Keratinocyte (primary cell): ENCODE measurements around the gene ATP7B. TPM values are rescaled to one million over a fixed set of nuclear protein-coding genes. Genes with fewer than 3 reads are reported as not detected.

ENCODE experiments used
- DNase-seq: peaks from one replicate; pipeline ENCODE4 v3.0.0-alpha.2; 2011; ENCODE audit warnings: low read depth, missing footprints, low spot score
- FAIRE-seq: peaks from 2 replicates; lab custom pipeline; 2011; peaks lifted over from hg19 to GRCh38; lab: Jason Lieb, UNC
- H2AFZ ChIP-seq: 2 replicates; pipeline ENCODE4 v1.6.0; 2012; ENCODE audit warnings: low read length, control low read depth, inconsistent platforms; ENCODE audit not compliant: control insufficient read depth
- H3K27ac ChIP-seq: 2 replicates; pipeline ENCODE4 v1.5.1; 2011; ENCODE audit warnings: low read length; ENCODE audit not compliant: control insufficient read depth, insufficient read depth
- H3K27me3 ChIP-seq: 3 replicates; pipeline ENCODE4 v1.6.0; 2011; ENCODE audit warnings: low read length; ENCODE audit not compliant: control insufficient read depth, insufficient read depth; ENCODE audit errors: extremely low read depth
- H3K36me3 ChIP-seq, 2 experiments: 2 replicates in 1 of 2; 3 replicates in 1 of 2; pipeline ENCODE4 v1.5.1; 2011; ENCODE audit warnings: low read length in 2 of 2, mild to moderate bottlenecking in 1 of 2; ENCODE audit not compliant: control insufficient read depth in 2 of 2, insufficient read depth in 2 of 2; ENCODE audit errors: extremely low read depth in 1 of 2
- H3K4me1 ChIP-seq: 3 replicates; pipeline ENCODE4 v1.5.1; 2011; ENCODE audit warnings: low read length; ENCODE audit not compliant: control insufficient read depth, insufficient read depth; ENCODE audit errors: extremely low read depth
- H3K4me2 ChIP-seq: 3 replicates; pipeline ENCODE4 v1.6.0; 2011; ENCODE audit warnings: low read depth, low read length; ENCODE audit not compliant: control insufficient read depth, insufficient read depth; ENCODE audit errors: extremely low read depth
- H3K4me3 ChIP-seq, 3 experiments: fragments of 200-600 bp in 1 of 3; sonication (generic) in 1 of 3; 2 replicates in 2 of 3; 3 replicates in 1 of 3; pipeline ENCODE4 v1.5.1; 2011 to 2016; ENCODE audit warnings: low read length in 3 of 3, mild to moderate bottlenecking in 3 of 3, control low read depth in 2 of 3, inconsistent platforms in 1 of 3, low read depth in 1 of 3, mixed read lengths in 1 of 3, mixed run types in 1 of 3, moderate library complexity in 1 of 3; ENCODE audit not compliant: control insufficient read depth in 2 of 3, insufficient read depth in 2 of 3; ENCODE audit errors: extremely low read depth in 1 of 3
- H3K79me2 ChIP-seq: 2 replicates; pipeline ENCODE4 v1.6.0; 2012; ENCODE audit warnings: low read length; ENCODE audit not compliant: control insufficient read depth, insufficient read depth
- H3K9ac ChIP-seq: 3 replicates; pipeline ENCODE4 v1.6.0; 2011; ENCODE audit warnings: low read length; ENCODE audit not compliant: control insufficient read depth, insufficient read depth; ENCODE audit errors: extremely low read depth
- H3K9me1 ChIP-seq: 3 replicates; pipeline ENCODE4 v1.6.0; 2011; ENCODE audit warnings: low read length; ENCODE audit not compliant: control insufficient read depth, insufficient read depth; ENCODE audit errors: extremely low read depth
- H3K9me3 ChIP-seq: 2 replicates; pipeline ENCODE4 v1.5.1; 2012; ENCODE audit warnings: low read depth, low read length; ENCODE audit not compliant: control insufficient read depth
- H4K20me1 ChIP-seq: 3 replicates; pipeline ENCODE4 v1.6.0; 2011; ENCODE audit warnings: low read length; ENCODE audit not compliant: control insufficient read depth, insufficient read depth; ENCODE audit errors: extremely low read depth
- CTCF ChIP-seq, 3 experiments: IDR thresholded peaks in 1 of 3; conservative IDR thresholded peaks in 1 of 3; optimal IDR thresholded peaks in 1 of 3; 2 replicates in 2 of 3; 3 replicates in 1 of 3; pipeline versions ENCODE3 to v1.5.1; 2011; ENCODE audit warnings: low read length in 3 of 3, mild to moderate bottlenecking in 3 of 3, moderate library complexity in 2 of 3, control low read depth in 1 of 3, inconsistent platforms in 1 of 3; ENCODE audit not compliant: insufficient read depth in 2 of 3; ENCODE audit errors: extremely low read depth in 1 of 3
- EZH2 ChIP-seq: IDR thresholded peaks from one replicate; pipeline ENCODE4 v1.6.1; 2012; ENCODE audit warnings: inconsistent platforms, mild to moderate bottlenecking, low read length, moderate library complexity
- dilution Hi-C: fragments of 300-500 bp; cut with MboI; formaldehyde crosslinking; loops from one replicate; pipeline ENCODE4 v1.7.0; 2020; ENCODE audit warnings: low sequenced_read_pairs; ENCODE audit not compliant: extremely low pct_ligation_motif_present
- polyA plus RNA-seq, 5 experiments: library from polyadenylated mRNA; depleted of rRNA in 3 of 5; stranded (reverse) in 3 of 5; stranded (forward) in 1 of 5; unstranded in 1 of 5; fragments of >200 nt; gene quantifications; 1 replicate in 1 of 5; 2 replicates in 3 of 5; 3 replicates in 1 of 5; pipeline versions ENCODE4 v1.2.1 to v1.2.3, GENCODE V29; 2011 to 2012; ENCODE audit warnings: missing spikeins in 2 of 5, low read depth in 1 of 5, low replicate concordance in 1 of 5

The ATP7B gene
- polyA plus RNA-seq, 1 donor (not counting 4 experiments of a cell fraction or from before 2014, with no cell fraction given) = 5.2 TPM

- dilution Hi-C loops = no loop called here
- TF ChIP-seq CTCF (optimal IDR thresholded peaks at IDR 0.05 in 1 of 3, IDR thresholded peaks at IDR 0.05 in 1 of 3, conservative IDR thresholded peaks at IDR 0.05 in 1 of 3; ENCODE audit: extremely low read depth in 1 of 3, insufficient read depth in 2 of 3, low read length in 3 of 3) = no peak
- TF ChIP-seq EZH2 = no peak
These were observed 34.4 kb downstream of the ATP7B start for GRCh38 chr13:51976890-51977289.

GRCh38 chr13:51976423-51976822 lies 34.8 kb downstream of the ATP7B start:
- no peak overlapping the region for H3K4me2 ChIP-seq
- H3K4me3 ChIP-seq = no peak overlapping the region
- DNase-seq = no peak
- FAIRE-seq = no peak
- peaks cover 0 to 3% of the 10 kb centered on the region in 2 experiments for H3K36me3 ChIP-seq
- H3K9me3 ChIP-seq = no peaks in the 10 kb centered on the region
- TF ChIP-seq CTCF (optimal IDR thresholded peaks at IDR 0.05 in 1 of 3, IDR thresholded peaks at IDR 0.05 in 1 of 3, conservative IDR thresholded peaks at IDR 0.05 in 1 of 3; ENCODE audit: extremely low read depth in 1 of 3, insufficient read depth in 2 of 3, low read length in 3 of 3) (no peak), EZH2 (no peak)
- no peaks in the 10 kb centered on the region for H3K79me2 ChIP-seq
- no peak overlapping the region for H2AFZ ChIP-seq
- H3K9ac ChIP-seq = no peak overlapping the region
- dilution Hi-C loops = no loop called here
- H3K4me1 ChIP-seq = no peaks in the 10 kb centered on the region
- no peaks in the 10 kb centered on the region for H3K27me3 ChIP-seq
- H4K20me1 ChIP-seq = no peaks in the 10 kb centered on the region
- H3K9me1 ChIP-seq = no peaks in the 10 kb centered on the region
- H3K27ac ChIP-seq = no peak overlapping the region

More at GRCh38 chr13:51976890-51977289, 34.4 kb downstream of the ATP7B start:
- peaks cover 0 to 3% of the 10 kb centered on the region in 2 experiments for H3K36me3 ChIP-seq
- H3K79me2 ChIP-seq = no peaks in the 10 kb centered on the region
- no peak overlapping the region for H2AFZ ChIP-seq
- FAIRE-seq (no peak), DNase-seq (no peak)
- H3K27me3 ChIP-seq = no peaks in the 10 kb centered on the region
- no peaks in the 10 kb centered on the region for H3K4me1 ChIP-seq
- no peaks in the 10 kb centered on the region for H3K9me3 ChIP-seq
- H3K27ac ChIP-seq = no peak overlapping the region
- no peaks in the 10 kb centered on the region for H4K20me1 ChIP-seq
- no peak overlapping the region for H3K4me3 ChIP-seq
- no peaks in the 10 kb centered on the region for H3K9me1 ChIP-seq
- H3K4me2 ChIP-seq = no peak overlapping the region
- H3K9ac ChIP-seq = no peak overlapping the region
